ENCODE measurements around the gene TWSG1. TPM values are rescaled to one million over a fixed set of nuclear protein-coding genes. Genes with fewer than 3 reads are reported as not detected.
"Not testable (repeated sequence)": the region's sequence is repeated elsewhere in the genome, so short reads cannot be mapped to it uniquely, and the experiment has no call there.

Gene TWSG1
- total and polyA plus RNA-seq, 2 donors (not counting 3 experiments of a cell fraction or from before 2014, with no cell fraction given), result 52.4 to 57.4 TPM

DNA sequence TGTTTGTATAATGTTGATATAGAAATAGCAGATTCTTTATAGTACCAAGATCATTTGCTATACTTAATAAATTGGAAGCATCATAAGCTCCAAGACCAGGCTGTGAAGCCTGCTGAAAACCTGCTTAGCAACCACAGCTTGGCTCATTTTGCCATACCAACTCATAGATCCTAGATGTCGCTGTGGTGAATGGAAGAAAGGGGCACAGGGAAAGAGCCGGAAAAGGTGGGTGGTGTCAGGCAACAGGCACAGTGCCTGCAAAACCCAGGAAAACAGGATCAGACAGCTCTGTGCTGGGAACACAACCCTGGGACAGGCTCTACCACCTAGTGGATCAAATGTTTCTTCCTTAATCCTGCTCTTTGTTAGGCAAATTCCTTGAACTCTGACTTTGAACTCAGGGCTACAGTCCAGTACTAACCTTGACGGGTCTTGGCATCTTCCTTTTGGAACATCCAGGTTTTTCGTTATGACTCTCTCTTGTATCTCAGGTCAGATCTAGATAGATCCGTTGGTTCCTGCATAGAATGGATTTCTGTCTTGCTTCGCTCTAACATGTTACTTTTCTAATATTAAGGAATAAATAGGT lies 31.6 kb downstream of the TWSG1 start:
- H2AFZ ChIP-seq (ENCODE audit: low read depth, low read length), result peak overlapping the region; percentile 23
- no peaks in the 10 kb centered on the region for H3K27me3 ChIP-seq (ENCODE audit: control insufficient read depth in 2 of 2, insufficient read depth in 2 of 2, low read length in 2 of 2)
- TF ChIP-seq CTCF (IDR thresholded peaks at IDR 0.05; ENCODE audit: extremely low read depth in 1 of 2, insufficient read depth in 1 of 2, low read depth in 1 of 2, low read length in 2 of 2), result peak; percentile 47 to 52
- no peak for TF ChIP-seq POLR2AphosphoS5 (IDR thresholded peaks at IDR 0.05; ENCODE audit: insufficient read depth, low read depth, low read length)
- no peak for TF ChIP-seq EZH2 (IDR thresholded peaks at IDR 0.05; ENCODE audit: borderline replicate concordance, low read depth, low read length, severe bottlenecking)
- H3K36me3 ChIP-seq (ENCODE audit: control insufficient read depth in 2 of 2, extremely low read depth in 1 of 2, insufficient read depth in 2 of 2, low read length in 2 of 2), result no peaks in the 10 kb centered on the region
- no peaks in the 10 kb centered on the region for H4K20me1 ChIP-seq (replicated peaks; ENCODE audit: control insufficient read depth, extremely low read depth, insufficient read depth, low read length)
- H3K9ac ChIP-seq (replicated peaks; ENCODE audit: extremely low read depth, insufficient read depth, low read length), result no peak overlapping the region
- BruUV-seq (replicated peaks), result no TSS peak
- POLR2A ChIA-PET, result interaction anchor here (1.4 kb wide), 1 partner anchor 46 kb away, joined by 3 read pairs; no protein-coding TSS in a partner anchor
- no peak overlapping the region for H3K4me2 ChIP-seq (ENCODE audit: insufficient read depth, low read length)
- no peak overlapping the region for H3K27ac ChIP-seq (ENCODE audit: insufficient read depth, low read depth, low read length)
- dilution Hi-C loops (cut with MboI; ENCODE audit: extremely low pct_ligation_motif_present, low sequenced_read_pairs), result no loop called here
- DNase-seq (ENCODE audit: low read depth, low spot score), result peak; percentile 79
- CTCF ChIA-PET, result interaction anchor here (0.6 to 3.9 kb wide), 32 partner anchors 9 to 301 kb away, joined by 3 to 62 read pairs (median 4); partner anchors contain the start of genes RALBP1 and TWSG1
- intact Hi-C loops (cut with micrococcal nuclease), result loop anchor here (1.0 to 10.0 kb wide), 2 partner anchors 109 to 150 kb away; partner anchors contain the start of gene RALBP1
- H3K4me3 ChIP-seq (replicated peaks in 1 of 3; ENCODE audit: insufficient read depth in 1 of 3, low read depth in 1 of 3, low read length in 3 of 3), result no peak overlapping the region
- H3K4me1 ChIP-seq (ENCODE audit: control insufficient read depth, extremely low read depth, insufficient read depth, low read length), result peaks cover 7% of the 10 kb centered on the region
- H3K9me1 ChIP-seq (replicated peaks; ENCODE audit: control insufficient read depth, extremely low read depth, insufficient read depth, low read length), result no peaks in the 10 kb centered on the region
- peak; percentile 91 for FAIRE-seq
- no peaks in the 10 kb centered on the region for H3K9me3 ChIP-seq (replicated peaks; ENCODE audit: control insufficient read depth, insufficient read depth, low read length)
- H3K79me2 ChIP-seq (ENCODE audit: control insufficient read depth, insufficient read depth, low read length), result no peaks in the 10 kb centered on the region

DNA sequence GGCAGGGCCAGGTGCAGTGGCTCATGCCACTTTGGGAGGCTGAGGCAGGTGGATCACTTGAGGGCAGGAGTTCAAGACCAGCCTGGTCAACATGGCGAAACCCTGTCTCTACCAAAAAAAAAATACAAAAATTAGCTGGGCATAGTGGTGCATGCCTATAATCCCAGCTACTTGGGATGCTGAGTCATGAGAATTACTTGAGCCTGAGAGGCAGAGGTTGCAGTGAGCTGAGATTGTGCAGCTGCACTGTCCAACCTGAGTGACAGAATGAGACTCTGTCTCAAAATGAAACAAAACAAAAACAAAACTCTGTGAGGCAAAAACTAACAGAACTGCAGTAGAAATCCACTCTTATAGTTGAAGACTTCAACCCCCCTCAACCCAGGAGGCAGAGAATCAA lies 38.7 kb downstream of the TWSG1 start:
- dilution Hi-C loops (cut with MboI; ENCODE audit: extremely low pct_ligation_motif_present, low sequenced_read_pairs); BruUV-seq (replicated peaks); DNase-seq (ENCODE audit: low read depth, low spot score): not testable (repeated sequence)

More for the DNA sequence above, 38.7 kb downstream of the TWSG1 start:
- H3K27me3 ChIP-seq (ENCODE audit: control insufficient read depth in 2 of 2, insufficient read depth in 2 of 2, low read length in 2 of 2); H3K4me1 ChIP-seq (ENCODE audit: control insufficient read depth, extremely low read depth, insufficient read depth, low read length); FAIRE-seq; H3K9me3 ChIP-seq (replicated peaks; ENCODE audit: control insufficient read depth, insufficient read depth, low read length); H3K4me2 ChIP-seq (ENCODE audit: insufficient read depth, low read length); H4K20me1 ChIP-seq (replicated peaks; ENCODE audit: control insufficient read depth, extremely low read depth, insufficient read depth, low read length); H3K9me1 ChIP-seq (replicated peaks; ENCODE audit: control insufficient read depth, extremely low read depth, insufficient read depth, low read length); H3K36me3 ChIP-seq (ENCODE audit: control insufficient read depth in 2 of 2, extremely low read depth in 1 of 2, insufficient read depth in 2 of 2, low read length in 2 of 2); intact Hi-C loops (cut with micrococcal nuclease); POLR2A ChIA-PET; H3K9ac ChIP-seq (replicated peaks; ENCODE audit: extremely low read depth, insufficient read depth, low read length); H2AFZ ChIP-seq (ENCODE audit: low read depth, low read length); H3K27ac ChIP-seq (ENCODE audit: insufficient read depth, low read depth, low read length); H3K79me2 ChIP-seq (ENCODE audit: control insufficient read depth, insufficient read depth, low read length); H3K4me3 ChIP-seq (replicated peaks in 1 of 3; ENCODE audit: insufficient read depth in 1 of 3, low read depth in 1 of 3, low read length in 3 of 3): not testable (repeated sequence)
- CTCF ChIA-PET, result interaction anchor here (0.6 to 0.7 kb wide), 2 partner anchors 43 to 143 kb away, joined by 3 read pairs; no protein-coding TSS in a partner anchor
